ENCODE measurements around the gene KIR3DL2.

DNA sequence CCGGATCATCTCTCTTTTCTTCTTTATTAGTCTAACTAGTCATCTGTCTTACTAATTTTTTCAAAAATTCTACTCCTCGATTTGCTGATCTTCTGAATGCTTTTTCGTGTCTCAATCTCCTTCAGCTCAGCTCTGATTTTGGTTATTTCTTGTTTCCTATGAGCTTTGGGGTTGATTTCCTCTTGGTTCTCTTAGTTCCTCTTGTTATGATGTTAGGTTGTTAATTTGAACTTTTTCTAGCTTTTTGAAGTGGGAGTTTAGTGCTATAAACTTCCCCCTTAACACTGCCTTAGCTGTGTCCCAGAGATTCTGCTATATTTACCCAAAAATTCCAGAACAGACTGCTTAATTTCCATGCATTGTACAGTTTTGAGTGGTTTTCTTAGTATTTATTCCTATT is 27.2 kb downstream of the KIR3DL2 start:
- TF ChIP-seq EZH2 (IDR thresholded peaks at IDR 0.05; ENCODE audit: borderline replicate concordance, insufficient read depth, low read length, poor library complexity, severe bottlenecking) (no peak), EP300 (conservative IDR thresholded peaks at IDR 0.05; ENCODE audit: poor library complexity, severe bottlenecking) (no peak), POLR2AphosphoS5 (IDR thresholded peaks at IDR 0.05) (no peak), RAD21 (conservative IDR thresholded peaks at IDR 0.05) (no peak), TAF1 (IDR thresholded peaks at IDR 0.05; ENCODE audit: low read depth) (no peak)
- TF ChIP-seq, protein P1, sequence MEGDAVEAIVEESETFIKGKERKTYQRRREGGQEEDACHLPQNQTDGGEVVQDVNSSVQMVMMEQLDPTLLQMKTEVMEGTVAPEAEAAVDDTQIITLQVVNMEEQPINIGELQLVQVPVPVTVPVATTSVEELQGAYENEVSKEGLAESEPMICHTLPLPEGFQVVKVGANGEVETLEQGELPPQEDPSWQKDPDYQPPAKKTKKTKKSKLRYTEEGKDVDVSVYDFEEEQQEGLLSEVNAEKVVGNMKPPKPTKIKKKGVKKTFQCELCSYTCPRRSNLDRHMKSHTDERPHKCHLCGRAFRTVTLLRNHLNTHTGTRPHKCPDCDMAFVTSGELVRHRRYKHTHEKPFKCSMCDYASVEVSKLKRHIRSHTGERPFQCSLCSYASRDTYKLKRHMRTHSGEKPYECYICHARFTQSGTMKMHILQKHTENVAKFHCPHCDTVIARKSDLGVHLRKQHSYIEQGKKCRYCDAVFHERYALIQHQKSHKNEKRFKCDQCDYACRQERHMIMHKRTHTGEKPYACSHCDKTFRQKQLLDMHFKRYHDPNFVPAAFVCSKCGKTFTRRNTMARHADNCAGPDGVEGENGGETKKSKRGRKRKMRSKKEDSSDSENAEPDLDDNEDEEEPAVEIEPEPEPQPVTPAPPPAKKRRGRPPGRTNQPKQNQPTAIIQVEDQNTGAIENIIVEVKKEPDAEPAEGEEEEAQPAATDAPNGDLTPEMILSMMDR (IDR thresholded peaks at IDR 0.05; ENCODE audit: poor library complexity, severe bottlenecking), result no peak

Data from neural cell (in vitro differentiated cells).